Body of pancreas (tissue), 4 donors: Measurements from ENCODE around the gene PRDM16. TPM values are rescaled to one million over a fixed set of nuclear protein-coding genes. Genes with fewer than 3 reads are reported as not detected.
A peak's percentile ranks its signal among the peaks of the same experiment; 100 is the strongest.

ENCODE experiments used
- ATAC-seq: fragments of 150-250 bp; one replicate; pipeline ENCODE4 v1.9.1; 2016
- DNase-seq, 4 donors: peaks; one replicate each; pipeline ENCODE4 v3.0.0-alpha.2; 2019
- H3K27ac ChIP-seq, 4 donors: fragments of 200-600 bp; sonication (generic); 1 replicate in 3 of 4; 2 replicates in 1 of 4; pipeline versions ENCODE4 v1.5.1 to v1.6.1; 2016 to 2019; ENCODE audit warnings: mild to moderate bottlenecking in 1 of 4, mixed read lengths in 1 of 4, moderate library complexity in 1 of 4
- H3K27me3 ChIP-seq, 2 donors: fragments of 200-600 bp; sonication (generic); one replicate each; pipeline ENCODE4 v1.6.0; 2016; ENCODE audit warnings: mild to moderate bottlenecking in 1 of 2
- H3K36me3 ChIP-seq, 2 donors: fragments of 200-600 bp; sonication (generic); replicated peaks in 1 of 2; 2 replicates each; pipeline ENCODE4 v1.5.1; 2016; ENCODE audit warnings: low read depth in 2 of 2; ENCODE audit not compliant: insufficient read depth in 1 of 2
- H3K4me1 ChIP-seq: fragments of 200-600 bp; sonication (generic); one replicate; pipeline ENCODE4 v1.6.0; 2016
- H3K4me3 ChIP-seq, 2 donors: fragments of 200-600 bp; sonication (generic); 1 replicate in 1 of 2; 2 replicates in 1 of 2; pipeline ENCODE4 v1.5.1; 2016 to 2019
- H3K9me3 ChIP-seq, 3 donors: fragments of 200-600 bp; sonication (generic); 1 replicate in 2 of 3; 2 replicates in 1 of 3; pipeline ENCODE4 v1.5.1; 2016
- POLR2A ChIP-seq, 3 donors: fragments of 450-650 bp; IDR thresholded peaks; one replicate each; pipeline ENCODE4 v1.6.1; 2016; ENCODE audit warnings: antibody characterized with exemption in 3 of 3, mild to moderate bottlenecking in 2 of 3
- WGBS, 2 donors: methylation state at CpG; one replicate each; pipeline ENCODE4 v1.1.5; 2017; 5-methylcytosine and 5-hydroxymethylcytosine counted together
- intact Hi-C: fragments of 100-400 bp; cut with DNase I; formaldehyde crosslinking; loops from one replicate; pipeline ENCODE4 v1.15.1; 2023
- total RNA-seq, 2 donors: library from RNA; depleted of rRNA; stranded (reverse); fragments of >200 nt; gene quantifications; one replicate each; pipeline ENCODE4 v1.1.0, GENCODE V29; 2016
- TF ChIP-seq, protein P1 (sequence below), 7 experiments: fragments of 450-650 bp in 4 of 7; fragments of 200-600 bp in 3 of 7; sonication (generic) in 3 of 7; IDR thresholded peaks; one replicate each; pipeline ENCODE4 v1.5.1; 2016 to 2019; ENCODE audit warnings: antibody characterized with exemption in 7 of 7

The PRDM16 gene
- total RNA-seq, 2 donors from 2014 or later = 15.2 to 16.6 TPM

DNA sequence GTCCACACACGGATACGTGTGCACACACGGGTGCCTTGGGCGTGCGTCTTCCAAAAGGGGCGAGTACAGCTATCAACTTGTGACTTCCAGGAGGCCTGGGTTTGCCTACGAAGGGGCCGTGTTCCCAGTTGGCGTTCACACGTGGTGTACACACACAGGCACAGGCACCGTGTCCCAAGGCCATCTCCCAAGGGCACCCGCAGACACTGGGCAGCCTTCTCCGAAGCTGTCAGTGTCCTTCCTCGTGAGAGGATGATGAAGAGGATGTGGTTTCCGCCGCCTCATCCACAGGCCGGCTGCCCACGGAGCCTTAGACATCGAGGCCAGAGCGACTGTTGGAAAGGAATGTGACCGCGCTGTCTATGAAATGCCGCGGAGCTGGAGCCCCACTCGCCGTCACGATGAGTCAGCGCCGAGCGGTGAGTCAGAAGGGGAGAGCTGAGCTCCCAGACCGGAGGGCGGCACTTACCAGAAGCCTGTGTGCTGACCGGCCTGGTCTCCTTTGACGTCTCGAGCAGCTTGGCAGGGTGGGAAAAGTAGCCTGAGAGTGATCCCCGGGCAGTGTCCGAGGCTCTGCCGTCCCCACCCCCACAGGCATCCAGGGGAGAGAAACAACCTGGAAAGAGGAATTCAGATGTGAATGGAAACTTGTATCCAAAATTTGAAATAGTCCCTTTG lies 244.0 kb downstream of the PRDM16 start:
- 44 to 58% methylated on average over 29 to 36 of the region's 38 CpGs for WGBS, 2 donors
- peaks cover 22% of the 10 kb centered on the region for H3K4me1 ChIP-seq
- no peak overlapping the region for H3K4me3 ChIP-seq
- peak overlapping the region; percentile 76 to 89 (median 84) for H3K27ac ChIP-seq
- no peaks in the 10 kb centered on the region for H3K36me3 ChIP-seq
- ATAC-seq (peak; percentile 86), DNase-seq (peak; percentile 68 to 87 (median 78))
- H3K27me3 ChIP-seq = no peaks in the 10 kb centered on the region
- H3K9me3 ChIP-seq = no peaks in the 10 kb centered on the region
- TF ChIP-seq, protein P1, sequence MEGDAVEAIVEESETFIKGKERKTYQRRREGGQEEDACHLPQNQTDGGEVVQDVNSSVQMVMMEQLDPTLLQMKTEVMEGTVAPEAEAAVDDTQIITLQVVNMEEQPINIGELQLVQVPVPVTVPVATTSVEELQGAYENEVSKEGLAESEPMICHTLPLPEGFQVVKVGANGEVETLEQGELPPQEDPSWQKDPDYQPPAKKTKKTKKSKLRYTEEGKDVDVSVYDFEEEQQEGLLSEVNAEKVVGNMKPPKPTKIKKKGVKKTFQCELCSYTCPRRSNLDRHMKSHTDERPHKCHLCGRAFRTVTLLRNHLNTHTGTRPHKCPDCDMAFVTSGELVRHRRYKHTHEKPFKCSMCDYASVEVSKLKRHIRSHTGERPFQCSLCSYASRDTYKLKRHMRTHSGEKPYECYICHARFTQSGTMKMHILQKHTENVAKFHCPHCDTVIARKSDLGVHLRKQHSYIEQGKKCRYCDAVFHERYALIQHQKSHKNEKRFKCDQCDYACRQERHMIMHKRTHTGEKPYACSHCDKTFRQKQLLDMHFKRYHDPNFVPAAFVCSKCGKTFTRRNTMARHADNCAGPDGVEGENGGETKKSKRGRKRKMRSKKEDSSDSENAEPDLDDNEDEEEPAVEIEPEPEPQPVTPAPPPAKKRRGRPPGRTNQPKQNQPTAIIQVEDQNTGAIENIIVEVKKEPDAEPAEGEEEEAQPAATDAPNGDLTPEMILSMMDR (IDR thresholded peaks at IDR 0.05) = no peak
- TF ChIP-seq POLR2A (IDR thresholded peaks at IDR 0.05) = peak in 2 of 3 donors; percentile 37 to 38
- intact Hi-C loops = no loop called here

DNA sequence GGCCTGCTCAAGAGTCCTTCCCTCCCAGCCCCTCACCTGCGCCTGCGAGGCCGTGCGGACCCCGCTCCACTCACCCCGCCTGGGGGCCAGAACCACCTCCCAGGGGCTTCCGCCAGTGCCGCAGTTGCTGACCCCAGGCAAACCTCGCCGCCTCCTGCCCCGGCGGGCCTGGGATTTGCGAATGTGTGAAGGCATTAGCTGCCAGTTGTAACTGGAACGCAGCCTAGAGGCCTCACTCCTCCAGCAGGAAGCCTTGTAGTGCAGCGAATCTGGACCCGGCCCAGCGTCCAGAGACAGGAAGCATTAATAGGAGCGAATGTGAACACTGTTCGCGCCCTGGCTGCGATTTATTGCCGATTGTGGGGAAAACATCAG lies 244.6 kb downstream of the PRDM16 start:
- Histone ChIP-seq H3K9me3 (no peaks in the 10 kb centered on the region), H3K27ac (peak overlapping the region; percentile 76 to 89 (median 84)), H3K4me3 (no peak overlapping the region), H3K36me3 (no peaks in the 10 kb centered on the region), H3K27me3 (no peaks in the 10 kb centered on the region), H3K4me1 (peaks cover 23% of the 10 kb centered on the region)
- peak in 2 of 3 donors; percentile 7 to 11 for TF ChIP-seq POLR2A (IDR thresholded peaks at IDR 0.05)
- TF ChIP-seq, protein P1 (IDR thresholded peaks at IDR 0.05) = no peak
- ATAC-seq = peak; percentile 72
- intact Hi-C loops = no loop called here
- peak; percentile 70 to 90 (median 84) for DNase-seq
- WGBS, 2 donors = 40 to 60% methylated on average over 17 to 22 of the region's 22 CpGs

DNA sequence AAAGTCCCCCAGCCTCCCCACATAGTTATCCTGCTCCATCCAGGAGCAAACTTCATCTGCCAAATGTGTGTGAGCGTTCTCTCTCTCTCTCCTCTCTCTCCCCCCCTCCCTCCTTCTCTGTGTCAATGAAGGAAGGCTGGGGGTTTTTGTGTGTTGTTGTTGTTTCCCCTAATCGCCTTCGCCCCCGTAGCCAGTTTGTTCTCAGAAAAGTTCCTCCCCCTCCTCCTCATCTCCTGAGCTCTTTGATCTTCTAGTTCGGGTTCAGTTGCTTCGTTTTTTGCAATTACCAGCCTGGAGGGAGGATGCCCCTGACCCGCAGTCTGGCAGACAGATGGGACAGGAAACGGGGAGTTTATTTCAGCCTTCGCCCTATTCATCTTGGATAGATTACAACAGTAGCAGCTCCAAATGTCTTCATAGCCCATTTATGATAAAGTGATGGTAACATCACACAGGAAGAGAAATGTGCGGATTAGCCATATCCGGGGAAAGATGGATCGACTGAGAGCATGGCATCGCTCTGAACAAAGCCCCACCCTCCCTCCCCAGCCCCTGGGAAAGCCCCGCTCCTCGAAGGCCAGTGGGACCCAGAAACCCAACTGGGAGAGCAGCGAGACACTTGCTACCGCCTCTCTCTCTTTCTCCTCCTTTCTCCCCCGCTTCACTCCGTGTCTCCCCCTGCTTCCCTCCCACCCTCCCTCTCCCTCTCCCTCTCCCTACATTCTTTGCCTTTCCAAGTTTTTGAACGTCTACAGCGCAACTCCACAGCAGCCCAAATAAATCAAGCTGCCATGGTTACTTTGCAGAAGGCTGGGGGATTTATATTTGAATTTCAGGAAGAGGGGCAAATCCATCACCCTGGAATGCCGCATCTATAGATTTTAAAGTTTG lies 245.7 kb downstream of the PRDM16 start:
- no peaks in the 10 kb centered on the region for H3K9me3 ChIP-seq
- no peak for TF ChIP-seq POLR2A (IDR thresholded peaks at IDR 0.05)
- no peak overlapping the region for H3K4me3 ChIP-seq
- 69 to 72% methylated on average over 22 of the region's 22 CpGs for whole genome bisulfite sequencing, 2 donors
- no peaks in the 10 kb centered on the region for H3K36me3 ChIP-seq
- peak overlapping the region in 3 of 4 donors; percentile 82 to 89 (median 85) for H3K27ac ChIP-seq
- H3K4me1 ChIP-seq = peaks cover 34% of the 10 kb centered on the region
- ATAC-seq (no peak), DNase-seq (no peak)
- intact Hi-C loops = no loop called here
- no peaks in the 10 kb centered on the region for H3K27me3 ChIP-seq

GRCh38 chr1:3315399-3316339 lies 246.7 kb downstream of the PRDM16 start:
- TF ChIP-seq POLR2A (IDR thresholded peaks at IDR 0.05) = no peak
- TF ChIP-seq, protein P1 (IDR thresholded peaks at IDR 0.05) = no peak
- Histone ChIP-seq H3K27me3 (no peaks in the 10 kb centered on the region), H3K4me3 (no peak overlapping the region), H3K27ac (peak overlapping the region in 1 of 4 donors; percentile 85), H3K4me1 (peaks cover 44% of the 10 kb centered on the region), H3K36me3 (no peaks in the 10 kb centered on the region), H3K9me3 (no peaks in the 10 kb centered on the region)
- intact Hi-C loops = no loop called here
- WGBS, 2 donors = 68 to 78% methylated on average over 21 of the region's 21 CpGs
- ATAC-seq = no peak
- DNase-seq = no peak
